ENCODE data around the gene ACBD5.

Gene ACBD5

DNA sequence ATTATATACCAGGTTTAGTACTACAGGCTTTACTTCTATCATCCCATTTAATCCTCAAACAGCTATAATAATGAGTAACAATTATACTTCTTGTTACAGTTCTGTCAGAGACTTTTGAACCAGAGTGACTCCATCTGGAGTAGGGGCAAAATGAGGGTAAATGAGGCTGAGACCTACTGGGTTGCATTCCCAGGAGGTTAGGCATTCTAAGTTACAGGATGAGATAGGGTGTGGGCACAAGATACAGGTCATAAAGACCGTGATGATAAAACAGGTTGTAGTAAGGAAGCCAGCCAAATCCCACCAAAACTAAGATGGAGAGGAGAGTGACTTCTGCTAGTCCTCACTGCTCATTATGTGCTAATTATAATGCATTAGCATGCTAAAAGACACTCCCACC lies 90.3 kb downstream of the ACBD5 start:
- FAIRE-seq: no peak

DNA sequence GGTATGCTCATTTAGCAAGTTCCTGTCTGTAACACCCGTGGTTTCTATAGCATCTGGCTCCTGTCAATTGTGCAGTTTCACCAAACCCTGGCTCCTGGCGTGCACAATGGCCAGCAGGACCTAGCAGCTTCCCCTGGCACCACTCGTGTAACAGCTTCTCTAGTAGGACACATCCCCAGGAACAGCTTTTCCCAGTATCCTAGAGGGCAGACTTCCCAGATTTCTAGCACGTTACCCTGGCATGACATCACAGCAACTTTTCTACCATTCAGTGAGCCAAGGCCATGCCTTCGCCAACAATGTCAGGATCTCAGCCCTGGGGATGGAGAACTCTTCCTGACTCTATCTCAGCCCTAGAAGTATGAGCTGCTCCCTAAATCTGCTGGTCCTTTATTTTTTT lies 92.9 kb downstream of the ACBD5 start:
- no peak for FAIRE-seq

DNA sequence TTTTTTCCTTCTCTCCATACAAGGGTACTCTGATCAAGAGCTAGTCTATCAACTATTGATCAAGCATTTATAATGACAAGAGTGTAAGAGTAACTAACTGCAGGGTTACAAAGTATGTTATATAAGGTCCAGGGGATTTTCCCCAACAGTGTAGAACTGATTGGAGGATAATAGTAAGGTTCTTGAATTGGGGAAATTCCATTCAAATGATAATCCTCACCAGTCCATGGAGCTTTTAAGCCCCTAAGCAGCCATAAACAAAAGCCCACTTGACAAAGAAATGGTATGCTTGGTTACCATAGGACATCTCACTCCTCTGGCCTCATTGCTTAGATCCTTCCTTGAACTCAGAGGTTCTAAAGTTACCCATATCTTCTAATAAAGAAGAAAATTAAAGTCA lies 94.7 kb downstream of the ACBD5 start:
- no peak for FAIRE-seq

Data from colon (tissue), 2 donors.